HG02884 (cell line): ENCODE measurements around the gene KIFC3.
"Not testable (repeated sequence)": the region's sequence is repeated elsewhere in the genome, so short reads cannot be mapped to it uniquely, and the experiment has no call there.

Experiments used
- ATAC-seq: cut with Tn5 transposase; IDR thresholded peaks from one replicate; pipeline ENCODE4 v1.9.1; 2021; ENCODE audit warnings: mild to moderate bottlenecking, moderate library complexity; ENCODE audit not compliant: unreplicated experiment

The KIFC3 gene

GRCh38 chr16:57755726-57756423 is 46.4 kb downstream of the KIFC3 start:
- ATAC-seq = no peak

GRCh38 chr16:57755061-57755684 is 47.1 kb downstream of the KIFC3 start:
- ATAC-seq = no peak

- no peak for ATAC-seq
Observed at GRCh38 chr16:57754354-57755060, 47.8 kb downstream of the KIFC3 start.

GRCh38 chr16:57753448-57754353 is 48.6 kb downstream of the KIFC3 start:
- ATAC-seq = no peak

GRCh38 chr16:57752581-57753447 is 49.5 kb downstream of the KIFC3 start:
- no peak for ATAC-seq

- ATAC-seq = no peak
Observed at GRCh38 chr16:57752203-57752580, 50.1 kb downstream of the KIFC3 start.

- no peak for ATAC-seq
Observed at GRCh38 chr16:57751539-57752202, 50.6 kb downstream of the KIFC3 start.

- ATAC-seq = no peak
Observed at GRCh38 chr16:57750796-57751538, 51.3 kb downstream of the KIFC3 start.

- no peak for ATAC-seq
Observed at GRCh38 chr16:57749856-57750452, 52.3 kb downstream of the KIFC3 start.

GRCh38 chr16:57749101-57749692 is 53.1 kb downstream of the KIFC3 start:
- no peak for ATAC-seq

- ATAC-seq = no peak
Observed at GRCh38 chr16:57748596-57748995, 53.7 kb downstream of the KIFC3 start.

- no peak for ATAC-seq
Observed at GRCh38 chr16:57747996-57748395, 54.3 kb downstream of the KIFC3 start.

- no peak for ATAC-seq
Observed at GRCh38 chr16:57747496-57747895, 54.8 kb downstream of the KIFC3 start.

GRCh38 chr16:57747091-57747490 is 55.2 kb downstream of the KIFC3 start:
- ATAC-seq = no peak

- not testable (repeated sequence) for ATAC-seq
Observed at GRCh38 chr16:57746316-57746715, 56.0 kb downstream of the KIFC3 start.

GRCh38 chr16:57745768-57746167 is 56.5 kb downstream of the KIFC3 start:
- no peak for ATAC-seq

- ATAC-seq = no peak
Observed at GRCh38 chr16:57744642-57744903, 57.7 kb downstream of the KIFC3 start.

GRCh38 chr16:57743886-57744641 is 58.2 kb downstream of the KIFC3 start:
- no peak for ATAC-seq
